Measurements from ENCODE around the gene GATAD2A.

GATAD2A gene

GRCh38 chr19:19490214-19490968 lies 84.9 kb downstream of the GATAD2A start:
- peak; percentile 77 for DNase-seq (ENCODE audit: low read depth)

- no peak for DNase-seq (ENCODE audit: low read depth)
Measured at GRCh38 chr19:19491321-19492025, 86.0 kb downstream of the GATAD2A start.

- no peak for DNase-seq (ENCODE audit: low read depth)
Measured at GRCh38 chr19:19492026-19492610, 86.6 kb downstream of the GATAD2A start.

GRCh38 chr19:19493841-19494546 lies 88.5 kb downstream of the GATAD2A start:
- DNase-seq (ENCODE audit: low read depth), result no peak

- no peak for DNase-seq (ENCODE audit: low read depth)
Measured at GRCh38 chr19:19495614-19496603, 90.4 kb downstream of the GATAD2A start.

- DNase-seq (ENCODE audit: low read depth), result no peak
Measured at GRCh38 chr19:19498255-19498991, 92.9 kb downstream of the GATAD2A start.

GRCh38 chr19:19499272-19499995 lies 94.0 kb downstream of the GATAD2A start:
- no peak for DNase-seq (ENCODE audit: low read depth)

GRCh38 chr19:19500975-19501644 lies 95.6 kb downstream of the GATAD2A start:
- DNase-seq (ENCODE audit: low read depth), result no peak

- no peak for DNase-seq (ENCODE audit: low read depth)
Measured at GRCh38 chr19:19501798-19502197, 96.3 kb downstream of the GATAD2A start.

- DNase-seq (ENCODE audit: low read depth), result no peak
Measured at GRCh38 chr19:19502281-19502680, 96.8 kb downstream of the GATAD2A start.

- DNase-seq (ENCODE audit: low read depth), result no peak
Measured at GRCh38 chr19:19502808-19503602, 97.5 kb downstream of the GATAD2A start.

- DNase-seq (ENCODE audit: low read depth), result no peak
Measured at GRCh38 chr19:19504754-19505668, 99.5 kb downstream of the GATAD2A start.

GRCh38 chr19:19505669-19506326 lies 100.3 kb downstream of the GATAD2A start:
- DNase-seq (ENCODE audit: low read depth), result no peak

GRCh38 chr19:19506592-19506991 lies 101.1 kb downstream of the GATAD2A start:
- DNase-seq (ENCODE audit: low read depth), result no peak

GRCh38 chr19:19507354-19507753 lies 101.9 kb downstream of the GATAD2A start:
- DNase-seq (ENCODE audit: low read depth), result no peak

GRCh38 chr19:19508217-19508616 lies 102.7 kb downstream of the GATAD2A start:
- DNase-seq (ENCODE audit: low read depth), result no peak

GRCh38 chr19:19510432-19510831 lies 105.0 kb downstream of the GATAD2A start:
- DNase-seq (ENCODE audit: low read depth), result no peak

Data from amniotic epithelial cell (primary cell).